ENCODE data around the gene BICC1.

Gene BICC1

DNA sequence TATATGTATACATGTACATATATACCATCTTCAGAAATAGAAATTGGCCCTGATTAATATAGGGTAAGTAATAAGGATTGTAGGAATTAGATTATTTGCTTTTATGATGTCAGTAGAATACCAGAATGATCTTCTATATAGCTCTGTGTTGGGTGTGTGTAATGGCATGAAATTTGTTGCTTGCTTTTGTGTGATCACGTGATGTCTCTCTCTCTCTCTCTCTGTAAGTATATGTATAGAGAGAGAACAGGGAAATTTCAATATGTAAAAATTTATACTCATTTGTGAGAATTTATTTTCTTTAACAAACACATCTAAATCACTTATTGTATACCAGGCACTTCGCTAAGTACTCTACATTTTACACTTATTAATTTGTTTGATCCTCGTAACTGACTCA lies 272.7 kb downstream of the BICC1 start:
- DNase-seq = no peak

DNA sequence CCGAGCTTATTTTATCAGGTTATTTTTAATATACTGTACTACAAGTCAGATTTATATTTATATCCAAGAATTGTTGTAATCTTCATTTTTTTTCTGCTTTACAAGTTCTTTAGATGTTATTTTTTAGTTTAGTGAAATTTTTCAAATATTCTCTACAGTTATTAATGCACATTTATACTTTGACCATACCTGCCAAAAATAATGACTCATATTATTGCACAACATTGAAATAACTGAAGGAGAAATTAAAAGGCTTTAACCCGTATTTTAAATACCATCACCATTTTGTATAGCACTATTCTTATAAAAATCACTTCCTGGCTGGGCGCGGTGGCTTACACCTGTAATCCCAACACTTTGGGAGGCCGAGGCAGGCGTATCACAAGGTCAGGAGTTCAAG lies 278.5 kb downstream of the BICC1 start:
- no peak for DNase-seq

DNA sequence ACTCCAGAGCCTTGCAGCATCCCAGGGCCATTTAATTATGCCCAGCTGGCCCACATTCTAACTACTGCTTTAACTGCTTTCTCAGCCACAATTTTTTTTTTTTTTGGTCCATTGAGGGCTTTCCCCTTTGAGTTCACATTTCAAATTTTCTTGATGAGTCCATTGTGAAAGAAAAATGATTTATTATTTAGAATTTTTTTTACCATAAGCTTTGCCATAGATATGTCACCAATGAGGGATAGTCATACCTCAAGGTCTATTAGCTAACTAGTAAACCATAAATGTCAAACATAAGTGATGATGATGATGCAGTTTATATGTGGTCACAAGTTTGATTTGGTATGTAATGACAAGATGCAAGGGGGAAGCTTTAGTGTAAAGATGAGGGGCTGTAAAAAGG lies 282.9 kb downstream of the BICC1 start:
- DNase-seq = no peak

DNA sequence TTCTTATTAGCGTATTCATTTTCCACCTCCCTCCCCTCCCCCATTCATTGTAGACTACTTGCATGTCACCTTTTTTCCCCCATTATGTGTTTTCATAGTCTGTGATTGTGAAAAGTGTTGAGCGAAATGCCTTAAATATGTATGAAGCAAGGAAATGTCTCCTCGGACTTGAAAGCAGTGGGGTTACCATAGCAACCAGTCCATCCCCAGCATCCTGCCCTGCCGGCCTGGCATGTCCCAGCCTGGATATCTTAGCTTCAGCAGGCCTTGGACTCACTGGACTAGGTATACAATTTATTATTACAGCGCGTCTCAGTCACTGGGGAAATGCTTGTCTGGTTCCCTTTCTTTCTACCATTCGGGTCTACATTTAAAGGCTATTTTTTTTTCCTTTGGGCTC lies 283.6 kb downstream of the BICC1 start:
- no peak for DNase-seq

DNA sequence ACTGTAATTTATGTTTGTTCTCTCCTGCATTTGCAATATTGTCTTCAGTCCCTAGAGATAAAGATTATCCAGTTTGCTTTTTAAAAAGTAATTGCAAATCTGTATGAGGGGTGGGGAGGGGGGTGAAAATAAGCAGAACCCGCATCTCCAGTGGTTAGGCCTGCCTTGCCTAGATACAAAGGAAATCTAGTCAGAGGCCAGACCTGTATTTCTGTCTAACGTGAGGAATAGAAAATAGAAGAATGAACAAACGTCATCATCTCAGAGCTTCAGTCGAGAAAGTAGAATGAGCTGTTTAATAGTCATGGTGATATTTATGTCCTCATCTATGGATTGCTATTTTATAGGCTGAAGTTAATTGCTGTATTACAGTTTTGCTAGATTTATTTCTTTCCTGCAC lies 284.2 kb downstream of the BICC1 start:
- DNase-seq = no peak

DNA sequence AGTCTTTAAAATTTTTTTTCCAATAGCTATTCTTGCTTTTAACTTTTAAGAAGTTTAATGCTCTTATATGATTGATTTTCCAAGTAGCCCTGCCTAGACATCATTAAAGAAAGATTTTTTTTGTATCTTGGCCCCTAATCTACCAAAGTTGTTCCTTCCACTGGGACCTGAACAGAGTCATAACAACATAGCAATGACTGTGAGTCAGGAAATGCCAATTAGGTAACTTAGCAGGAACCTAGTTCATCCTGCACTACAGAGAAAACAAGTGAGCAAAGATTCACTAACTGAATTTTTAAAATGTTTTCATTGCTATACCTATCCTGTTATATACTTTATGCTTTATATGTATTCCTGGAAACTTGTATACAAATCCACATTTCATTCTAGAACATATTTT lies 284.7 kb downstream of the BICC1 start:
- DNase-seq = no peak

DNA sequence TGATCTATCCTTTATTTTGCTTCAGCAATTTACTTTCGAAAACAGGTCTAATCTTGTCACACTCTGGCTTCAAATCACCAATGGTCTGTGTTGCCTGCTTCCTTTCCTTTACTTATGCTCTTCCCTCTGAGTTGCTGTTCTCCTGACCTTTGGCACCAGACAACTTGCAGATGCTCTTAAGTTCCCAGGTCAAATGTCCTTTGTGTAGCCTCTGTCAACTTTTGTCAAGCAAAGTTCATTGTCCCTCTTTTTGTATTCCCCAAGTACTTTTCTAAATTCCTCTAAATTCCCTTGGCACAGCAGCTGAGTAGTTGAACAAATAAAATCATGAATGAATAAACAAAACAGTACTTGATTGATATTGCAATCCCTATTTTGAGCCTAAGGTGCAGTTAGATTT lies 289.4 kb downstream of the BICC1 start:
- no peak for DNase-seq

DNA sequence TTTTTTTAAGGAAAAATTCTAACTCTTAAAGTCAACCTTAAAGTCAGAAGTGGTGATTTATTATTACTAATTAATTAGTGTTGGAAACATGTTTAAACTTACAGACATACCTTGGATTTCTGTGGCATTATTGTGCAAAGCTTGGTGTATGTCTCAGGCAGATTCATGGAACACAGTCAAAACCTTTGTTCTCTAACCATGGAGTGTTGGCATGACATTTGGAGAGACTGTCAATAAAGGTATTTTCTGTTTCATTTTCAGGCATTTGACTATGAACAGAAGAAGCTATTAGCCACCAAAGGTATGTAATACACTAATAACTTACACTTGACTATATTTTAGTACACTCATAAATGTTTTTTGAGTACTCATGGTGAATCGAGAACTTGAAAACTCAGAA lies 293.7 kb downstream of the BICC1 start:
- DNase-seq = no peak

DNA sequence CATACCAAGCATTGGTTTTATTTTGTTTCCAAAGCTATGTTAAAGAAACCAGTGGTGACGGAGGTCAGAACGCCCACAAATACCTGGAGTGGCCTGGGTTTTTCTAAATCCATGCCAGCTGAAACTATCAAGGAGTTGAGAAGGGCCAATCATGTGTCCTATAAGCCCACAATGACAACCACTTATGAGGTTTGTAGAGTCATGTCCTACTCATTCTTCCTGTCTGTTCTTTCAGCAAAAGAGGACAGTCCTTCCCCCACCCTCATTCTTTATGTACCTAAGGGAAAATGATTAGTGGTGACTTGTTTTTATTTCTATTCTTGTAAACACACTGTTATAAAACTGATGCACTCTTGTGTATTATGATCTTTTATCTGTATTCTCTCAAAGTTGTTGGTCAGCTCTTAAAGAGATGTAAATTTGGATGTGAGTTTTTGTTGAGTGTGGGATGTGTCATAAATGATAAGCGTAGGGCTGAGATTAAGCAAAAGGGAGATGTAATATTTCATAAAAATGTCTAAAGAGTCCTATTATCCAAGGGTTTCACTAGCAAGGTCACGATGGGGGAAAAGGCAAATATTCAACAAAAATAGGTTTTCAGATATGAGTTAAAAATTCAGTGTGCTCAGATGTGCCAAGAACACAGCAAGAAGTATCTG lies 294.4 kb downstream of the BICC1 start:
- DNase-seq = no peak

DNA sequence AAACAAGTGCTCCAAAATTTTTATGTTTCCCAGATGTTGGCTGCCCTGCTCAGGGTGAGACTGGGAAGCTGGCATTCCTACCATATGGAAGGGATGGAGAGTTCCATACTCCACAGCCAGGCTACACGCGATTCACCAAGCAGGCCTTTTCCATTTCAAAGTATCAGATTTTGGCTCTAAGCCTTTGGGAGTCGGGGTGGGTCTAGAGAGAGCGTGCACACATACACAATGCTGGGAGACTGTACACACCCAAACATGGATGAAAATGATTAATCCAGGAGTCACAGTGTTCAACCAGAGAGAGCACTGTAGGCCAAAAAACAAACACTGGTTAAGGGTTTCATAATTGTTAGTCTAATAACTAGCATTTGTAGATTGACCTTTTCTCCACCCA lies 295.0 kb downstream of the BICC1 start:
- DNase-seq = no peak

DNA sequence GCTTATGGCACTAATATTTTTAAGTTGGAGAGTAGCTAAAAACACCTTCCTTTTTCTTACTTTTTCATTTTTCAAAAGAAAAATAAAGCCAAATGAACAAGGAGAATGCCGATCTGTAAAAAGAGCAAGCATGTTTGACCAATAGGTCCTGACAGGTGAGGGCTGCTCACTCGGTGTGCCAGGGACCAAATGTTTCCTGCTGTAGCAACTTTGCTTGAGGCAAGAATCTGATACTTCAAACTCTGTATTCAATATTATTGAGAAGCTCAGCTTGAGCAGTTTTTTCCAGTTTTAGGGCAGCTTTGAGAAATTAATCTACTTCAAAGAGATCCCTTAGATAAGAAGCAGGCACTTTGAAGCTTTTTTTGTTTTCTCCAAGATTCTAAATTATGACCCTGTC lies 298.1 kb downstream of the BICC1 start:
- no peak for DNase-seq

DNA sequence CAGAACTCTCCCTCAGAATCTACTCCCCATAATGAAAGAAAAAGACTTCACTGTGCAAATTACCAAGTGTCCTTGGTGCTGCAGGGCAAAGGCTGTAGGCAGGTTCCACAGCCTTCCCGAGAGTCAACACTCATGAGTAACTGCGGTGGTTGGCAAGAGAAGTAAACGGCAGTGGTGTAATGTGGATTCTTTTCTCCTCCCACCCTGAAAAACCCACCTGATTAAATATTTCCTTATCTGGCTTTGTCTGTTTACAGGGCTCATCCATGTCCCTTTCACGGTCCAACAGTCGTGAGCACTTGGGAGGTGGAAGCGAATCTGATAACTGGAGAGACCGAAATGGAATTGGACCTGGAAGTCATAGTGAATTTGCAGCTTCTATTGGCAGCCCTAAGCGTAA lies 300.9 kb downstream of the BICC1 start:
- DNase-seq = no peak

DNA sequence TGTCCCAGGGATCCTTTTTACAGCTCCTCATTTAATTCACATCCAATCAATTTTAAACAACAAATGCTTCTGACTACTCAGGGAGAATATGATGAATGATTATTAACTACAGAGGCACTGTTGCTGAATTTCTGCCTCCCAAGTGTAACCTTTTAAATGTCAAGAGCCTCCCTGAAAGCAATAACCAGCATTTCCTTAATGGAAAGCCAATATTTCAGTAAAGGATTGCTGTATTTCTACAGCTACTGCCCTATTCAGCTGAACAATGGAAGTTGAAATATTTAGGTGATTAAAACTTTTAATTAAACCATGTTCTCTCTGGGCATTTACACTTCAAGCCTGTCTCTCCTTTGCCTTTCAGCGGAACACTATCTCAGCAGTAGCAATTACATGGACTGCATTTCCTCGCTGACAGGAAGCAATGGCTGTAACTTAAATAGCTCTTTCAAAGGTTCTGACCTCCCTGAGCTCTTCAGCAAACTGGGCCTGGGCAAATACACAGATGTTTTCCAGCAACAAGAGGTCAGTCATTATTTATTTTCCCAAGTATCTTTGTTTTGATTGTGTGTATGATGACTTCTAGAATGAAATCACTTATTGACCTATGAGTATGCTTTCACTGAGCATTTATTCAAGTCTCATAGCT lies 304.7 kb downstream of the BICC1 start:
- DNase-seq = no peak

DNA sequence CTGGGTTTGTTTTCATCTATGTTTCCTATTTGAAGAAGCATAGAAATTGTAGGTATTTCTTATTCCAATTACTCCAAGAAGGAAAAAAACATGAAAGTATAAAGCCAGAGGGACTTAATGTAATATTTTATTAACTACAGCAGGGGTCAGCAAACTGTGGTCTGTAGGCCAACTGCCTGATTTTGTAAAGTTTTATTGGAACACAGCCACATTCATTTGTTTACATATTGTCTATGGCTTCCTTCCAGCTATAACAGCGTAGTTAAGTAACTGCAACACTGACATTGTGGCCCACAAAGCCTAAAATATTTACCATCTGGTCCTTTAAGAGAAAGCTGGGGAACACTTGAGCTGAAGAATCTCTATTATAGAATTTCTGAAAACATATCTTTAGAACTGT lies 306.2 kb downstream of the BICC1 start:
- no peak for DNase-seq

DNA sequence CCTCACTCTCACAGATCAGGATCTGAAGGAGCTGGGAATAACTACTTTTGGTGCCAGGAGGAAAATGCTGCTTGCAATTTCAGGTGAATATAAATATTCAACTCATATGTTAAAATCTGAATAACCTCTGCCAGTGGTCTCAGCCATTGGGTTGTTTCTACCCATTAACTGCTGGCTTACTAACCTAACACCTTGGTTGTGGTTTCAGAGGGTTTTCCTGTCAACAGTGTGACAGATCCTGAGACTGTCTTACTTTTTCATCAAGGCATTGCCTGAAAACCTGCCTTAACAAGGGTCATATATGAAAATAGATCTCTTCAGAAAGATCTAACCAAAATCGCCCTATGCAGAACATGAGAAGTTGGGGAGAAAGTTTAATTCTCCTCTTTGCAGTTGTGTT lies 307.7 kb downstream of the BICC1 start:
- no peak for DNase-seq

DNA sequence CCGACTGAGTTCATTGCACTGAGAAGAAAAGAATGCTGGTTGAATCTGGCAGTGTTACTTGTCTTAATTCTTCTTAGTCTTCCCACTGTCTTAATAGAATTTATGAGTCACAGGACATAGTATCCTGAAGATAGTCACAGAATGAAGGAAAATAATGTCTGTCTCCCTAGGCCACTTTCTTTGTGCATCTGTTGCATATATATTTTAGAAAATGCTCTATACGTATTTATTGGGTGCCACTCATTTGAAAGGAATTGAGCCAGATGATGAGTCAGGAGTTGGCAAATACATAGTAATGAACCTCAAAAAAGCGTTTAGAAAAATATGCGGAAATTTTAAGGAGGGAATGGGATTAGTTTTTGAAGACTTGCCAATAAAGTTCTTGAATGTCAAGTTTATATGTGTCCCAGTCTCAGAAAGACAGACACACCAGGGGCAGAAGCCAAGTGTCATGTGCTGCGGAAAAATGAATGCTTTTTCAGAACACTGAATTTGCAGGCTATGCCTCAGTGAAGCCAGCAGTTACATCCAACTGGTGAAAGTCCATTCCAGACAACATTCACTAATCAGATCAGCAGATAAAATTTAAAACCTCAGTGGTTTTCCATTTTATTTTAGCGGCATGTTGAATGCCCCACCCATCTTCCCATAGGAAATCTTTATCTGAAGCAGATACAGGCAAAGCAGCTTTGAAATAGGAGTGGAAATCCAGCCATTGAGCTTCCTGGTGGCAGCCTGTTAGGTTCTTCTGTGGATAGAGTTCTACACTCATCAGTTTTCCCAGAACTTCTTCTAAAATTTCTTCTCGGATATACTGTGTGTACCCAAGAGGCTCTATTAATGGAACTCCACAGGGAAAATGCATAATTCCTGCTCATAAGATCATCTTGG lies 308.4 kb downstream of the BICC1 start:
- no peak for DNase-seq

DNA sequence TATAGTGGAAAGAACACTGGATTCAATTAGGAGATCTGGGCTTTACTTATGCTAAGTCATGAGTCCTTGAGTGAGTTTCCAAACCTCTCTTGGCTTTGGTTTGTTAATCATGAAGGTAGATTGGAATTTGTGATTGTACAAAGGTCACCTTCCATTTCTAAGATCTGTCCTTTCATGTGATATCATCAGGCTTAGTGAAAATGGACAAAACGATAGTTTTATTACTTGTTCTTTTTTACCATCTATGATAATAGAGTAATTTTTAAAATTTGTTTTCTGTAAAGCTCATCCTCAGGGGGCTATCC lies 309.0 kb downstream of the BICC1 start:
- DNase-seq = no peak

DNA sequence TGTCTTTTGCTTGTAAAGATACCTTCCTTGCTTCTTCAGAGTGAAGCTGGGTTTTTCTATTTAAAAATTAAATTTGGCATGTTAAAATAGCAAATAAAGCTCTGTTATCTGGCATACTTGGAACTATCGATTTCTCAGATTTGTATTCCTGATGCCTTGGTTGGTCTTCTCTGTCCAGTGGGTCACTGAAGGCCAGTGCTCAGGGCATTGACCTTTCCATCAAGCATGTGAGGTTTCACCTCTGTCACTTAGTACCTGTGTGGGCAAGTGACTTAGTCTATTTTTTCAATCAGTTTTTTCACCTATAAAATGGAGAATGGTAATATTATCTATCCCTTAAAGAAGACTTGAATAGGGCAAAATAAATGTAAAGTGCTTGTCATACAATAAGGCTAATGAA lies 311.3 kb downstream of the BICC1 start:
- DNase-seq = no peak

DNA sequence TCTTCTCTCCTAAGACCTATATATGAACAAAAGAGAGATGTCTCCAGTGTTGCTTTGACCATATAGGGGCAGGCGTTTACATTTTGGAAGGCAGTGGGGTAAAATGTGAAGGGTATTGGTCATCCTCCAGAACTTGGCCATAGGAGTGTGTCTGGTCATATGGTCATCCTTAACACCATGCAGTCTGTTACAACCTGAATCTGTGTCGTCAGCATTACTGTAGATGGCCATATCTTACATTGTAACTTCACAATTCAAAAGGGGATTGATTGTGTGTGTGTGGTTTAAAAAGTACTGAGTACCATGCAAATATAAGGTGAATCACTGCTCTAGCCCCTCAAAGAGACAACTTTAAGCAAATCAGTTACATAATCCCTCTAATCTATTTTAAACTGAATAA lies 311.7 kb downstream of the BICC1 start:
- DNase-seq = no peak

DNA sequence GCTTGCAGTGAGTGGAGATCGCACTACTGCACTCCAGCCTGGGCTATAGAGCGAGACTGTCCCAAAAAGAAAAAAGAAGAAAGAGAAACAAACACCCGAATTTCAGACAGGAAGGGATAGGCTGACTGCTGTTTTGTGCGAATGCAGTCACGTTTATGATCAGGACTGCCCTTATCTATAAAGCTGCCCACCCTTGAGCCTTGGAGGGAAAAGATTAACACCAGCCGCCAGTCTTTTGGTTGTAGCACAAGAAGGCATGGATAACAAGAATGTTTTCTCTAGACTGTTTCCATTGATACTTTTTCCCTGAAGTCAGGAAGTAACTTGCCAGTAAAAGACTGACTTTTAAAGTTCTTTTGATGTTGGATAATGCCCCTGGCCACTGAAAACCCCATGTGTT lies 314.0 kb downstream of the BICC1 start:
- DNase-seq = no peak

DNA sequence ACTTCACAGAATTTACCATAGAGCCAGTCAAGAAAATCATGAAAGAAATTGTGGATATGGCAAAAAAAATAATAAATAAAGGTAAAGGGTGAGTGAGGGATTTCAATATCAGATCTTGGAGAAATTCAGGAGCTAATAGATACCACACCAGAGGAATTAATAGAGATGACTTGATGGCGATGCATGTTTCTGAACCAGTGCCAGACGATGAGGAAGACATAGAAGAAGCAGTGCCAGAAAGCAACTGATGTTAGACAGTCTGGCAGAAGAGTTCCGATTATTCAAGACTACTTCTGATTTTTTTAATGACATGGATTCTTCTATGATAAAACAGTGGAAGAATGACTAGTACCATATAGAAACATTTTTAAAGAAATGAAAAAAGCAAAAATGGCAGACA lies 314.7 kb downstream of the BICC1 start:
- DNase-seq = no peak

DNA sequence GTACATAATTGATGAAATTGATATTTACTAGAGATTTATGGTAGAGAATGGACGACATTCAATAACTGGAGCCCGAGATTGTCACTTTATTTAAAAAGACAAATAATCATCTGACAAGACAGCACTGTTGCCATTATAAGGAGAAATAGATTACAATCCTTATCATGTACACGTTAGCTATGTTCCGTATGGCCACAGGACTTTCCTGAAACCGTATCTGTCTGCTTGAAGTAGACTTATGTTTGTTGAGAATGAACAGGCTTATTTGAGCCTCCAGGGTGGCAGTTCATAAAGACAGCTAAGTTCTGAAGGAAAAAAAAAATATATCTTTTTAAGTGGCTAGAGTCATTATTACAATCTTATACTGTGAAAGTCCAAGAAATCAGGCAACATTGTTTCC lies 317.2 kb downstream of the BICC1 start:
- DNase-seq = no peak

DNA sequence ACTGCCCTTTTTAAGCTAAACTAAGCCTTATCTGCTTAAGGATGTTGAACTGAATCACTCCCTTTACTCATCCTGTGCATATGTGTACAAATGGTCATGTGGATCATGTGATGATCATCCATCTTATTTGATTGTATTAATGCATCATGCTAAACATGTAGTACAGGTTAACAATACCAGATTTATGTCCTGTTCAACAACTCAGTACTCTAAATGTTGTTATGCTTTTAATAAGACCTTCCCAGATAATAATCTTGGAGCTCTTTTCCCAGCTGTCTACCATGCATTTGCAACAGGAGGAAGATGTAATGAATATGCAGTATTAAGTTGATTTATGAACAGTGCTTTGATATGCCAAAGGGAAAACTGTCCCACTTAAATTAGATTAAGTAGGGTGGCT lies 318.0 kb downstream of the BICC1 start:
- DNase-seq = no peak

DNA sequence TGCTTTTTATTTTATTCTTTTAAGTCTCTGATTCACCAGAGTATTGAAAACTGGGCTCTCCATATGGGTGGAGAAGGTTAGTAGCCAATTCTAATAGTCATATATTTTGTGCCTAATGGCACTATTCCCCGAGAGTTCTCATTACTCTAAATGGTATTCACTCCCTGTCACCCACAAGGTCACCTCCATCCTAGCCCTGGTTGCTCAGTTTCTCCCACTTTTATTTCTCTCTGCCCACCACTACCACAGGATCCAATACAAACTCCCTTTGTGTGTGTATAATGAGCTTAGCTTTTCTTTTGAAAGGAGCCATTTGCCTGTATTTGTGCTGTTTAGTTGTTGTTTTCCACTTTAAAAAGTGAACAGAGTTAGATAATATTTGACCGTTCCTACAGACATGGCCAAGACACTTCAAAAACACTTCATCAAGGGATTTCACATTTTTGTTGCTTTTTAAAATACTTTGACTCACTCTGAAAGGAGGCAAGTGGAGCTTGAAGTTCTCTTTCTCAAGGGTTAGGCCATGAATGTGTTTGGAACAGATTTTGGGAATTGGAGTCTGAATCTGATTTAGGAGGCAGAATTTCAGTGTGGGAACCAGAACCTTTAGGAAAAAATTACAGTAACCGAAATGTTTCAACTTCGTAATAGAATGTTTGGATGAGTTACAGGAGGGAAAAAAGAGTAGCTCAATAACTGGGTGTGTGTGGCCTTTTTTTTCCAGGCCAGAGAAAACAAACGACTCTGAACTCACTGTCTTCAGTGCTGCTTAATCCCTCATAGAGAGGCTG lies 321.3 kb downstream of the BICC1 start:
- no peak for DNase-seq

All from activated gamma-delta T cell (primary cell).